DND-41 (cell line): ENCODE results near the gene FAM3D.

Source experiments
- EZH2 ChIP-seq: IDR thresholded peaks from 3 replicates; pipeline ENCODE4 v1.6.1; 2012; ENCODE audit warnings: borderline replicate concordance, low read depth, mild to moderate bottlenecking, moderate library complexity, low read length, inconsistent platforms; ENCODE audit not compliant: severe bottlenecking
- TF ChIP-seq, protein P1 (sequence below): IDR thresholded peaks from 2 replicates; pipeline ENCODE4 v1.5.1; 2012; ENCODE audit warnings: borderline replicate concordance, low read length, moderate library complexity, mild to moderate bottlenecking; ENCODE audit not compliant: poor library complexity, severe bottlenecking; ENCODE audit errors: extremely low read depth

DNA sequence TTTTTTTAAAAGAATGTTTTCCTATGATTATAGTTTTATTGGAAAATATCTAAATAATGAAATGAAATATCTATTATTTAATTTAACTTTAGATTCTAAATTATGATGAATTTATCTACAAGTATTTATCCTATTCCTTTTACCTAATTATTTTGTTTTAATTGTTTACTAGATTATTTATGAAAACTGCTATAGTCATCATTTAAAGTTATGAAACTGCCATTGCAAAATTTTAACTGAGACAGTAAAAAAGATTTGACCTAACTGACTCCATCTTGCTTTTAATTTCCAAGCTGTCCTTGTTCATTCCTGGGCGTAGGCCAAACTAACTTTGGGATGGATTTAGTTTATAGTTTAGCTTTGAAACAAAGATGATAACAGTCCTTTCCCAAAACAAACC lies 25.9 kb upstream of the FAM3D start:
- TF ChIP-seq, protein P1, sequence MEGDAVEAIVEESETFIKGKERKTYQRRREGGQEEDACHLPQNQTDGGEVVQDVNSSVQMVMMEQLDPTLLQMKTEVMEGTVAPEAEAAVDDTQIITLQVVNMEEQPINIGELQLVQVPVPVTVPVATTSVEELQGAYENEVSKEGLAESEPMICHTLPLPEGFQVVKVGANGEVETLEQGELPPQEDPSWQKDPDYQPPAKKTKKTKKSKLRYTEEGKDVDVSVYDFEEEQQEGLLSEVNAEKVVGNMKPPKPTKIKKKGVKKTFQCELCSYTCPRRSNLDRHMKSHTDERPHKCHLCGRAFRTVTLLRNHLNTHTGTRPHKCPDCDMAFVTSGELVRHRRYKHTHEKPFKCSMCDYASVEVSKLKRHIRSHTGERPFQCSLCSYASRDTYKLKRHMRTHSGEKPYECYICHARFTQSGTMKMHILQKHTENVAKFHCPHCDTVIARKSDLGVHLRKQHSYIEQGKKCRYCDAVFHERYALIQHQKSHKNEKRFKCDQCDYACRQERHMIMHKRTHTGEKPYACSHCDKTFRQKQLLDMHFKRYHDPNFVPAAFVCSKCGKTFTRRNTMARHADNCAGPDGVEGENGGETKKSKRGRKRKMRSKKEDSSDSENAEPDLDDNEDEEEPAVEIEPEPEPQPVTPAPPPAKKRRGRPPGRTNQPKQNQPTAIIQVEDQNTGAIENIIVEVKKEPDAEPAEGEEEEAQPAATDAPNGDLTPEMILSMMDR, result no peak
- TF ChIP-seq EZH2, result no peak
